ENCODE results near the gene ZBTB16. TPM values are rescaled to one million over a fixed set of nuclear protein-coding genes. Genes with fewer than 3 reads are reported as not detected.
A peak's percentile ranks its signal among the peaks of the same experiment; 100 is the strongest.

The ZBTB16 gene
- polyA plus RNA-seq, 2 donors, result 4.6 to 9.6 TPM

- WGBS, 2 donors, result 90% methylated on average over 8 of the region's 8 CpGs
- no peaks in the 10 kb centered on the region for H3K9me3 ChIP-seq (ENCODE audit: control insufficient read depth in 2 of 2, insufficient read depth in 1 of 2, low read depth in 1 of 2, low read length in 1 of 2)
- peaks cover 0 to 3% of the 10 kb centered on the region in 2 donors for H3K36me3 ChIP-seq (ENCODE audit: control insufficient read depth in 2 of 2, insufficient read depth in 2 of 2, low read length in 1 of 2)
- H3K4me1 ChIP-seq (ENCODE audit: control insufficient read depth in 2 of 2, insufficient read depth in 2 of 2, low read length in 1 of 2), result peaks cover 0 to 12% of the 10 kb centered on the region in 2 donors
- no peak overlapping the region for H3K27ac ChIP-seq (ENCODE audit: low read depth in 2 of 2, low read length in 1 of 2)
- no peaks in the 10 kb centered on the region for H3K27me3 ChIP-seq (ENCODE audit: control insufficient read depth in 1 of 2, insufficient read depth in 2 of 2, low read length in 2 of 2)
- H3K4me3 ChIP-seq (ENCODE audit: low read depth in 1 of 2, low read length in 2 of 2), result no peak overlapping the region
Observed at GRCh38 chr11:114120606-114121005, 61.1 kb downstream of the ZBTB16 start.

DNA sequence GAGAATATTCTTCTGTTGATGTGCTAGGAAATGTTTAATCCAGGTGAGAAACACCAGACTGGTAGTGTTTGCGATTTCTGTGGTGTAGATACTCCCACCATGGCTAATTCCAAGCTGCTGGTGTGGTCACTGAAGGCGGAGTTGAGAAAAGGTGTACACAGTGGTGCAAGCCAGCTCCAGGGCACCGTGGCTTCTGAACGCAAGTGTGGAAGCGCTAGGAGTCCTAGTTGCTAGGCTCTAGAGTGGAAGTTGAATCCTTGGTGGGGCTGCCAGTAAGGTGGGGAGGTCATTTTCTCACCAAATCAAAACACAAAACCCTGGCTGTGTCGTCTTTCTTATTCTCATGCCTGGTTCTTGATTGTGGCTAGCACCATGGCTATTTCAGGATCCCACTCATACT, 61.6 kb downstream of the ZBTB16 start:
- no peaks in the 10 kb centered on the region for H3K27me3 ChIP-seq (ENCODE audit: control insufficient read depth in 1 of 2, insufficient read depth in 2 of 2, low read length in 2 of 2)
- H3K36me3 ChIP-seq (ENCODE audit: control insufficient read depth in 2 of 2, insufficient read depth in 2 of 2, low read length in 1 of 2), result peaks cover 0 to 3% of the 10 kb centered on the region in 2 donors
- peaks cover 0 to 11% of the 10 kb centered on the region in 2 donors for H3K4me1 ChIP-seq (ENCODE audit: control insufficient read depth in 2 of 2, insufficient read depth in 2 of 2, low read length in 1 of 2)
- H3K27ac ChIP-seq (ENCODE audit: low read depth in 2 of 2, low read length in 1 of 2), result peak overlapping the region in 1 of 2 donors; percentile 6
- 93 to 94% methylated on average over 6 of the region's 6 CpGs for WGBS, 2 donors
- no peaks in the 10 kb centered on the region for H3K9me3 ChIP-seq (ENCODE audit: control insufficient read depth in 2 of 2, insufficient read depth in 1 of 2, low read depth in 1 of 2, low read length in 1 of 2)
- no peak overlapping the region for H3K4me3 ChIP-seq (ENCODE audit: low read depth in 1 of 2, low read length in 2 of 2)

- H3K36me3 ChIP-seq (ENCODE audit: control insufficient read depth in 2 of 2, insufficient read depth in 2 of 2, low read length in 1 of 2), result peaks cover 0 to 4% of the 10 kb centered on the region in 2 donors
- H3K27me3 ChIP-seq (ENCODE audit: control insufficient read depth in 1 of 2, insufficient read depth in 2 of 2, low read length in 2 of 2), result no peaks in the 10 kb centered on the region
- whole genome bisulfite sequencing, 2 donors, result 69 to 71% methylated on average over 6 of the region's 6 CpGs
- H3K9me3 ChIP-seq (ENCODE audit: control insufficient read depth in 2 of 2, insufficient read depth in 1 of 2, low read depth in 1 of 2, low read length in 1 of 2), result no peaks in the 10 kb centered on the region
- no peak overlapping the region for H3K4me3 ChIP-seq (ENCODE audit: low read depth in 1 of 2, low read length in 2 of 2)
- H3K27ac ChIP-seq (ENCODE audit: low read depth in 2 of 2, low read length in 1 of 2), result no peak overlapping the region
- H3K4me1 ChIP-seq (ENCODE audit: control insufficient read depth in 2 of 2, insufficient read depth in 2 of 2, low read length in 1 of 2), result peaks cover 0 to 12% of the 10 kb centered on the region in 2 donors
Observed at GRCh38 chr11:114121804-114122504, 62.4 kb downstream of the ZBTB16 start.

DNA sequence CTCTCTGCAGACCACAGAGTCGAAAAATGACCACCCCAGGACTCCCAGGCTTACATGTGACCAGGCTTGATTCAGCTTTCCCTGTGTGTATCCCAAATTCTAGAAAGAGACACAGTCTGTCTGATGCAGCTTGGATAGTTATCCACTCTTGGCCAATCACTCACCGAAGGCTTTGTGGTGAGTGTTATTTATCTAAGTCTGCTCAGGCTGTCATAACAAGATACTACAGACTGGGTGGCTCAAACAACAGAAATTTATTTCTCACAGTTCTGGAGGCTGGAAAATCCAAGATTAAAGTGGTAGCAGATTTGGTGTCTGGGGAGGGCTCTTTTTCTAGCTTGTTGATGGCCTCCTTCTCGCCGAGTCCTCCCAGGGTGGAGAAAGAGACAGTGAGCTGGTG, 63.2 kb downstream of the ZBTB16 start:
- Histone ChIP-seq H3K4me3 (ENCODE audit: low read depth in 1 of 2, low read length in 2 of 2) (no peak overlapping the region), H3K9me3 (ENCODE audit: control insufficient read depth in 2 of 2, insufficient read depth in 1 of 2, low read depth in 1 of 2, low read length in 1 of 2) (no peaks in the 10 kb centered on the region), H3K36me3 (ENCODE audit: control insufficient read depth in 2 of 2, insufficient read depth in 2 of 2, low read length in 1 of 2) (peaks cover 0 to 9% of the 10 kb centered on the region in 2 donors), H3K4me1 (ENCODE audit: control insufficient read depth in 2 of 2, insufficient read depth in 2 of 2, low read length in 1 of 2) (peaks cover 0 to 13% of the 10 kb centered on the region in 2 donors), H3K27ac (ENCODE audit: low read depth in 2 of 2, low read length in 1 of 2) (no peak overlapping the region), H3K27me3 (ENCODE audit: control insufficient read depth in 1 of 2, insufficient read depth in 2 of 2, low read length in 2 of 2) (no peaks in the 10 kb centered on the region)
- WGBS, 2 donors, result 77 to 82% methylated on average over 4 of the region's 4 CpGs

GRCh38 chr11:114123692-114124330, 64.3 kb downstream of the ZBTB16 start:
- WGBS, 2 donors, result 91 to 96% methylated on average over 11 of the region's 11 CpGs
- no peak overlapping the region for H3K27ac ChIP-seq (ENCODE audit: low read depth in 2 of 2, low read length in 1 of 2)
- H3K4me1 ChIP-seq (ENCODE audit: control insufficient read depth in 2 of 2, insufficient read depth in 2 of 2, low read length in 1 of 2), result peaks cover 0 to 13% of the 10 kb centered on the region in 2 donors
- H3K9me3 ChIP-seq (ENCODE audit: control insufficient read depth in 2 of 2, insufficient read depth in 1 of 2, low read depth in 1 of 2, low read length in 1 of 2), result no peaks in the 10 kb centered on the region
- H3K4me3 ChIP-seq (ENCODE audit: low read depth in 1 of 2, low read length in 2 of 2), result no peak overlapping the region
- no peaks in the 10 kb centered on the region for H3K27me3 ChIP-seq (ENCODE audit: control insufficient read depth in 1 of 2, insufficient read depth in 2 of 2, low read length in 2 of 2)
- peaks cover 0 to 9% of the 10 kb centered on the region in 2 donors for H3K36me3 ChIP-seq (ENCODE audit: control insufficient read depth in 2 of 2, insufficient read depth in 2 of 2, low read length in 1 of 2)

DNA sequence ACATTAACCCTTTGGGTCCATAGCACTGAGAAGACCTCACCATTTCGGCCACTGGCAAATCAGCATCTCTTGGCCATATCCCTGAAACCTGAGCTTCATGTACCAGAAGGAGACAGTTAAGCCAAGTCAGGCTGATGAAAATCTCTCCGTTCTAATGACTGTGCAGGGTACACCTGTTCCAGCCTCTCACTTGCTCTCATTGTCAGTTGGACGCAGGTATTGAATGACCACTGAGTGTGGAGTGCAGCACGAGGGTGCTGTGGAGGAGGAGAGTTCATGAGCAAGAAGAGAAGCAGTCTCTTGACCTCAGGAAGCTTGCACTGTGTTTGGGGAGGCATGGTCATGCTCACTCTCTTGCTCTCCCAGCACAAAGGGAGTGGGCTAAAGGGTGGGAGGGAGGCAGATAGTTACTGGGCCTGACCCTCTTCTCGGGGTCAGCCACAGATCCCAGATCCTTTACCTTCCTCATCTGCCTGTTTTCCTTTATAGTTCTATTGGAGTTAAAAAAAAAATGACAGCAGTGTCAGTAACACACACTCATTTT, 65.2 kb downstream of the ZBTB16 start:
- H3K9me3 ChIP-seq (ENCODE audit: control insufficient read depth in 2 of 2, insufficient read depth in 1 of 2, low read depth in 1 of 2, low read length in 1 of 2), result no peaks in the 10 kb centered on the region
- H3K27me3 ChIP-seq (ENCODE audit: control insufficient read depth in 1 of 2, insufficient read depth in 2 of 2, low read length in 2 of 2), result no peaks in the 10 kb centered on the region
- WGBS, 2 donors, result 89 to 90% methylated on average over 5 of the region's 5 CpGs
- peaks cover 0 to 13% of the 10 kb centered on the region in 2 donors for H3K4me1 ChIP-seq (ENCODE audit: control insufficient read depth in 2 of 2, insufficient read depth in 2 of 2, low read length in 1 of 2)
- no peak overlapping the region for H3K27ac ChIP-seq (ENCODE audit: low read depth in 2 of 2, low read length in 1 of 2)
- H3K4me3 ChIP-seq (ENCODE audit: low read depth in 1 of 2, low read length in 2 of 2), result no peak overlapping the region
- H3K36me3 ChIP-seq (ENCODE audit: control insufficient read depth in 2 of 2, insufficient read depth in 2 of 2, low read length in 1 of 2), result peaks cover 0 to 7% of the 10 kb centered on the region in 2 donors

- Histone ChIP-seq H3K36me3 (ENCODE audit: control insufficient read depth in 2 of 2, insufficient read depth in 2 of 2, low read length in 1 of 2) (peaks cover 0 to 6% of the 10 kb centered on the region in 2 donors), H3K4me3 (ENCODE audit: low read depth in 1 of 2, low read length in 2 of 2) (no peak overlapping the region), H3K4me1 (ENCODE audit: control insufficient read depth in 2 of 2, insufficient read depth in 2 of 2, low read length in 1 of 2) (peaks cover 3 to 18% of the 10 kb centered on the region in 2 donors), H3K27ac (ENCODE audit: low read depth in 2 of 2, low read length in 1 of 2) (no peak overlapping the region), H3K27me3 (ENCODE audit: control insufficient read depth in 1 of 2, insufficient read depth in 2 of 2, low read length in 2 of 2) (no peaks in the 10 kb centered on the region), H3K9me3 (ENCODE audit: control insufficient read depth in 2 of 2, insufficient read depth in 1 of 2, low read depth in 1 of 2, low read length in 1 of 2) (no peaks in the 10 kb centered on the region)
- WGBS, 2 donors, result 92 to 94% methylated on average over 7 of the region's 7 CpGs
Observed at GRCh38 chr11:114125531-114125930, 66.0 kb downstream of the ZBTB16 start.

- 76 to 80% methylated on average over 2 of the region's 2 CpGs for WGBS, 2 donors
Observed at GRCh38 chr11:114125959-114126358, 66.4 kb downstream of the ZBTB16 start.

GRCh38 chr11:114128399-114128798, 68.9 kb downstream of the ZBTB16 start:
- Histone ChIP-seq H3K4me3 (ENCODE audit: low read depth in 1 of 2, low read length in 2 of 2) (no peak overlapping the region), H3K4me1 (ENCODE audit: control insufficient read depth in 2 of 2, insufficient read depth in 2 of 2, low read length in 1 of 2) (peaks cover 5 to 8% of the 10 kb centered on the region in 2 donors), H3K36me3 (ENCODE audit: control insufficient read depth in 2 of 2, insufficient read depth in 2 of 2, low read length in 1 of 2) (peaks cover 2 to 6% of the 10 kb centered on the region in 2 donors), H3K27ac (ENCODE audit: low read depth in 2 of 2, low read length in 1 of 2) (no peak overlapping the region), H3K9me3 (ENCODE audit: control insufficient read depth in 2 of 2, insufficient read depth in 1 of 2, low read depth in 1 of 2, low read length in 1 of 2) (no peaks in the 10 kb centered on the region), H3K27me3 (ENCODE audit: control insufficient read depth in 1 of 2, insufficient read depth in 2 of 2, low read length in 2 of 2) (no peaks in the 10 kb centered on the region)
- WGBS, 2 donors, result 87 to 93% methylated on average over 5 of the region's 5 CpGs

More at GRCh38 chr11:114125959-114126358, 66.4 kb downstream of the ZBTB16 start:
- Histone ChIP-seq H3K36me3 (ENCODE audit: control insufficient read depth in 2 of 2, insufficient read depth in 2 of 2, low read length in 1 of 2) (peaks cover 0 to 6% of the 10 kb centered on the region in 2 donors), H3K9me3 (ENCODE audit: control insufficient read depth in 2 of 2, insufficient read depth in 1 of 2, low read depth in 1 of 2, low read length in 1 of 2) (no peaks in the 10 kb centered on the region), H3K4me1 (ENCODE audit: control insufficient read depth in 2 of 2, insufficient read depth in 2 of 2, low read length in 1 of 2) (peaks cover 3 to 14% of the 10 kb centered on the region in 2 donors), H3K27ac (ENCODE audit: low read depth in 2 of 2, low read length in 1 of 2) (no peak overlapping the region), H3K4me3 (ENCODE audit: low read depth in 1 of 2, low read length in 2 of 2) (no peak overlapping the region), H3K27me3 (ENCODE audit: control insufficient read depth in 1 of 2, insufficient read depth in 2 of 2, low read length in 2 of 2) (no peaks in the 10 kb centered on the region)
